Activated CD8-positive, alpha-beta T cell treated with anti-CD3 and anti-CD28 coated beads for 36 hours (primary cell): ENCODE measurements around the gene MVB12B. TPM values are rescaled to one million over a fixed set of nuclear protein-coding genes. Genes with fewer than 3 reads are reported as not detected.

Experiments
- ATAC-seq: fragments of 200-7000 bp; cut with Tn5 transposase; one replicate; pipeline ENCODE4 v1.10.0; 2021; ENCODE audit warnings: mild to moderate bottlenecking, moderate library complexity
- CTCF ChIA-PET: fragments of 350-600 bp; sonication (Branson Sonifier 250); formaldehyde crosslinking; loops from one replicate; lab custom pipeline; 2021; ENCODE audit warnings: antibody characterized with exemption; lab: Charles Lee
- POLR2A ChIA-PET: fragments of 350-600 bp; sonication (Branson Sonifier 250); formaldehyde crosslinking; loops from one replicate; lab custom pipeline; 2021; ENCODE audit warnings: antibody characterized with exemption; lab: Charles Lee
- DNase-seq: peaks from one replicate; pipeline ENCODE4 v3.0.0-alpha.2; 2020
- H3K27ac Mint-ChIP-seq: one replicate; pipeline ENCODE4 v1.8.0; 2021; ENCODE audit warnings: mild to moderate bottlenecking, mixed read lengths
- H3K27me3 Mint-ChIP-seq: one replicate; pipeline ENCODE4 v1.8.0; 2021; ENCODE audit warnings: mixed read lengths
- H3K36me3 Mint-ChIP-seq: one replicate; pipeline ENCODE4 v1.8.0; 2021; ENCODE audit warnings: low read depth, mixed read lengths
- H3K4me1 Mint-ChIP-seq: one replicate; pipeline ENCODE4 v1.8.0; 2021; ENCODE audit warnings: low read depth, mixed read lengths
- H3K4me3 Mint-ChIP-seq: one replicate; pipeline ENCODE4 v1.8.0; 2021; ENCODE audit warnings: mild to moderate bottlenecking, moderate library complexity, mixed read lengths
- H3K9me3 Mint-ChIP-seq: one replicate; pipeline ENCODE4 v1.8.0; 2021; ENCODE audit warnings: mixed read lengths
- CTCF ChIP-seq: fragments of 200-600 bp; IDR thresholded peaks from one replicate; pipeline ENCODE4 v1.8.0; 2022; ENCODE audit warnings: antibody characterized with exemption, mild to moderate bottlenecking
- intact Hi-C: fragments of 100-400 bp; cut with micrococcal nuclease; formaldehyde crosslinking; loops from one replicate; pipeline ENCODE4 v1.10.0; 2022
- total RNA-seq, 2 experiments: library from RNA; stranded (reverse); gene quantifications; one replicate each; pipeline ENCODE4 v1.2.3, GENCODE V29; 2021

Gene MVB12B
- total RNA-seq, 2 experiments from 2014 or later, result 6.4 to 6.6 TPM

- Mint-ChIP-seq H3K4me1 (peaks cover 19% of the 10 kb centered on the region), H3K4me3 (no peak overlapping the region), H3K9me3 (no peaks in the 10 kb centered on the region), H3K27ac (no peak overlapping the region), H3K27me3 (no peaks in the 10 kb centered on the region), H3K36me3 (no peaks in the 10 kb centered on the region)
- POLR2A ChIA-PET, result no interaction called here
- no peak for ATAC-seq
- intact Hi-C loops, result no loop called here
- DNase-seq, result no peak
- TF ChIP-seq CTCF, result no peak
- CTCF ChIA-PET, result interaction anchor here (1.0 to 2.6 kb wide), 2 partner anchors 38 to 55 kb away, joined by 4 to 9 read pairs; no protein-coding TSS in a partner anchor
Observed at GRCh38 chr9:126436545-126437267, 110.1 kb downstream of the MVB12B start.

- peaks cover 2% of the 10 kb centered on the region for H3K36me3 Mint-ChIP-seq
- ChIA-PET POLR2A (no interaction called here), CTCF (interaction anchor here (1.0 kb wide), 1 partner anchor 38 kb away, joined by 4 read pairs; no protein-coding TSS in a partner anchor)
- intact Hi-C loops, result no loop called here
- TF ChIP-seq CTCF, result no peak
- no peak for DNase-seq
- ATAC-seq, result no peak
- H3K4me3 Mint-ChIP-seq, result no peak overlapping the region
- H3K27me3 Mint-ChIP-seq, result no peaks in the 10 kb centered on the region
- H3K9me3 Mint-ChIP-seq, result no peaks in the 10 kb centered on the region
- peaks cover 18% of the 10 kb centered on the region for H3K4me1 Mint-ChIP-seq
- H3K27ac Mint-ChIP-seq, result no peak overlapping the region
Observed at GRCh38 chr9:126437268-126437666, 110.6 kb downstream of the MVB12B start.

- no peaks in the 10 kb centered on the region for H3K9me3 Mint-ChIP-seq
- no peak for DNase-seq
- peaks cover 18% of the 10 kb centered on the region for H3K4me1 Mint-ChIP-seq
- ChIA-PET POLR2A (no interaction called here), CTCF (interaction anchor here (0.7 to 1.6 kb wide), 3 partner anchors 39 to 334 kb away, joined by 3 to 6 read pairs (median 4); no protein-coding TSS in a partner anchor)
- H3K27me3 Mint-ChIP-seq, result no peaks in the 10 kb centered on the region
- H3K4me3 Mint-ChIP-seq, result no peak overlapping the region
- intact Hi-C loops, result no loop called here
- no peak for TF ChIP-seq CTCF
- no peak for ATAC-seq
- H3K27ac Mint-ChIP-seq, result no peak overlapping the region
- H3K36me3 Mint-ChIP-seq, result peaks cover 2% of the 10 kb centered on the region
Observed at GRCh38 chr9:126437701-126438100, 111.1 kb downstream of the MVB12B start.

- peaks cover 18% of the 10 kb centered on the region for H3K4me1 Mint-ChIP-seq
- H3K4me3 Mint-ChIP-seq, result no peak overlapping the region
- H3K9me3 Mint-ChIP-seq, result no peaks in the 10 kb centered on the region
- H3K27ac Mint-ChIP-seq, result peak overlapping the region; percentile 74
- ChIA-PET POLR2A (interaction anchor here (0.6 to 1.1 kb wide), 2 partner anchors 9 to 540 kb away, joined by 3 read pairs; no protein-coding TSS in a partner anchor), CTCF (interaction anchor here (0.7 to 1.6 kb wide), 5 partner anchors 31 to 333 kb away, joined by 3 to 6 read pairs (median 3); no protein-coding TSS in a partner anchor)
- ATAC-seq (peak; percentile 41), DNase-seq (peak; percentile 5)
- no peaks in the 10 kb centered on the region for H3K27me3 Mint-ChIP-seq
- peaks cover 2% of the 10 kb centered on the region for H3K36me3 Mint-ChIP-seq
- intact Hi-C loops, result no loop called here
- no peak for TF ChIP-seq CTCF
Observed at GRCh38 chr9:126438741-126439401, 112.2 kb downstream of the MVB12B start.

- CTCF ChIA-PET, result interaction anchor here (0.8 to 1.6 kb wide), 4 partner anchors 30 to 60 kb away, joined by 3 to 6 read pairs (median 4); no protein-coding TSS in a partner anchor
- Mint-ChIP-seq H3K4me3 (no peak overlapping the region), H3K27me3 (no peaks in the 10 kb centered on the region), H3K36me3 (peaks cover 2% of the 10 kb centered on the region), H3K9me3 (no peaks in the 10 kb centered on the region), H3K27ac (peak overlapping the region; percentile 74), H3K4me1 (peaks cover 20% of the 10 kb centered on the region)
- intact Hi-C loops, result no loop called here
- DNase-seq, result peak; percentile 56
- TF ChIP-seq CTCF, result no peak
- ATAC-seq, result peak; percentile 96
- POLR2A ChIA-PET, result no interaction called here
Observed at GRCh38 chr9:126439402-126439765, 112.8 kb downstream of the MVB12B start.
